A204.1 (cell line): ENCODE data around the gene B4GALNT4.
"Not testable (repeated sequence)": the region's sequence is repeated elsewhere in the genome, so short reads cannot be mapped to it uniquely, and the experiment has no call there.

Experiments used
- FAIRE-seq: peaks from 2 replicates; lab custom pipeline; 2012; peaks lifted over from hg19 to GRCh38; lab: Jason Lieb, UNC

Gene B4GALNT4

DNA sequence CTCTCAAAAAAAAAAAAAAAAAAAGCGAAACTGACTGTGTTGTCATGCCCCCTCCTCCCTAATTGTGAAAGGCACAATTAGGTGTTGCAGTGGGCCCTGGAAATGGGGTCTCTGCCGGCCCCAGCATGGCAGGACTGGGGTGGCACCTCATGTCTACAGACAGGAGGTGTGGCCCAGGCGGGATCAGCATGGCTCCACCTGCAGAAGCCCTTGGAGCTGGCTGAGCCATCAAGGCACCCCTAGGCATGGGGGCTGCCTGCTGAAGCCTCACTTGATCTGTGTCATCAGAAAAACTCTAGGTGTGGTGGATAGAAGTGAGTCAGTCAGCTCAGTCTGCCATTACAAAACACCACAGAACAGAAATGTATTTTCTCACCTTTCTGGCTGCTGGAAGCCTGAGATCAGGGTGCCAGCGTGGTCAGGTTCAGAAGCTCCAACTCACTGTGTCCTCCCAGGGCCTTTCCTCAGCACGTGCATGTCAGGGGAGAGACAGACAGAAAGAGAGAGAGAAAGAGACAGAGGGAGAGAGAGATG is 10.1 kb upstream of the B4GALNT4 start:
- no peak for FAIRE-seq

DNA sequence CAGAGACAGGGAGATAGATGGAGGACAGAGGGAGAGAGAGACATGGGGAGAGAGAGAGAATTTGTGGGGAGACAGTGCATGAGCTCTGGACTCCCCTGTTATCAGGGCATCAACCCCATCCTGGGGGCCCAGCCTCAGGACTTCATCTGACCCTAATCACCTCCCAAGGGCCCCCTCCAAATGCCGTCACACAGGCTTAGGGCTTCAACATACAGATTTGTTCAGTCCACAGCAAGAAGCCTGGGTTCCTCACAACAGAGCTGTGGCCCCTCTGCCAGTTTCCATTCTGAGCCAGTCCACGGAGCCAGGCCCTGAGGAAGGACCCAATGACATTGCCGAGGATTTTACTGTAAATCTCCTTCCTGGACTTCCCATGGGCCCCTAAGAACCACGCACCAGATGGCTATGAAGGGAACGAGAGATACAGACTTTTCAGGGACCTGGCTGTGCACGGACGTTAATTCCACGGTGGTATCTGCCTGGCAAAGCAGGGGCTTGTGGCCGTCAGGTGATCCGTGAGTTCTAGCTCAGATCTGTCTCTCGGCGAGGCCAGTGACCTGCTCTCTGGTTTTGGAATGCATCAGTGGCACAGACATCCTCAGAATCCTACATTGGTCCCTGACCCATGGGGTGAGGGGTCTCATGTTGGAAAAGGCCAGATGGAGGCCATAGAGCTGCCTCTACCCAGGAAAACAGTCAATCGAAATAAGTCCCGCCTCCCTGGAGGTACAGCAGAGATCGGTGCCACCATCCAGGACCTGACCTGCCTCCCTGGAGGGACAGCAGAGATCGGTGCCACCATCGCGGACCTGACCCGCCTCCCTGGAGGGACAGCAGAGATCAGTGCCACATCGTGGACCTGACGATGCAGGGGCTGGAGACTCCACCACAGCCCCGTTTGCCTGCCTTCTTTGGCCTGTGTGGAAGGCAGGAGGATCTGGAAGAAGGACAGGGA is 8.7 kb upstream of the B4GALNT4 start:
- FAIRE-seq = no peak

DNA sequence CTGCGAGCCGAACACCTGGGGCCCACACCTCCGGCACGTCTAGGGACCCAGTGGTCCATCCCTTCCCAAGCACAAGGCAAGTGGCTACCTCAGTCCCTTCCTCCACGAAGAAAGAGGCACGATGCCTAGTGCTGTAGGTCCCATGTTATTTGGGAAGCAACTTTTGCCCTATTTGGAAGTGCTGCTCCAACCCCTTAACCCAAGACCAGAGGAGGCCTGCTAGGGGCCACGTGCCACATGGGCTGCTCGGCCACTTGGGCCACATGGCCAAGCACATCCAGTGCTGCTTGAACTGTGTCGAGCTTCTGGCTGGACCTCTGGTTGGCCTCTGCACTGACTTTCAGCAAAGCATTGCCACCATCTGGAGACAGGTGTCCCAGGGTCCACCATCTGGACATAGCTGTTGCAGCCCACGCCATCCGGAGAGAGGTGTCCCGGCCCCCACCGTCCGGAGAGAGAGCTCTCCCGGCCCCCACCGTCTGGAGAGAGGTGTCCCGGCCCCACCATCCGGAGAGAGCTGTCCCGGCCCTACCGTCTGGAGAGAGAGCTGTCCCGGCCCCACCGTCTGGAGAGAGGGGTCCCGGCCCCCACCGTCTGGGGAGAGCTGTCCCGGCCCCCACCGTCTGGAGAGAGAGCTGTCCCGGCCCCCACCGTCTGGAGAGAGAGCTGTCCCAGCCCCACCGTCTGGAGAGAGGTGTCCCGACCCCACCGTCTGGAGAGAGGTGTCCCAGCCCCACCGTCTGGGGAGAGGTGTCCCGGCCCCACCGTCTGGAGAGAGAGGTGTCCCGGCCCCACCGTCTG is 6.5 kb upstream of the B4GALNT4 start:
- no peak for FAIRE-seq

DNA sequence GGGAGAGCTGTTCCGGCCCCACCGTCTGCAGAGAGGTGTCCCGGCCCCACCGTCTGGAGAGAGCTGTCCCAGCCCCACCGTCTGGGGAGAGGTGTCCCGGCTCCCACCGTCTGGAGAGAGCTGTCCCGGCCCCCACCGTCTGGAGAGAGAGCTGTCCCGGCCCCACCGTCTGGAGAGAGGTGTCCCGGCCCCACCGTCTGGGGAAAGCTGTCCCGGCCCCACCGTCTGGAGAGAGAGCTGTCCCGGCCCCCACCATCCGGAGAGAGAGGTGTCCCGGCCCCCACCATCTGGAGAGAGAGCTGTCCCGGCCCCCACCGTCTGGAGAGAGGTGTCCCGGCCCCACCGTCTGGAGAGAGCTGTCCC is 5.9 kb upstream of the B4GALNT4 start:
- FAIRE-seq = not testable (repeated sequence)

DNA sequence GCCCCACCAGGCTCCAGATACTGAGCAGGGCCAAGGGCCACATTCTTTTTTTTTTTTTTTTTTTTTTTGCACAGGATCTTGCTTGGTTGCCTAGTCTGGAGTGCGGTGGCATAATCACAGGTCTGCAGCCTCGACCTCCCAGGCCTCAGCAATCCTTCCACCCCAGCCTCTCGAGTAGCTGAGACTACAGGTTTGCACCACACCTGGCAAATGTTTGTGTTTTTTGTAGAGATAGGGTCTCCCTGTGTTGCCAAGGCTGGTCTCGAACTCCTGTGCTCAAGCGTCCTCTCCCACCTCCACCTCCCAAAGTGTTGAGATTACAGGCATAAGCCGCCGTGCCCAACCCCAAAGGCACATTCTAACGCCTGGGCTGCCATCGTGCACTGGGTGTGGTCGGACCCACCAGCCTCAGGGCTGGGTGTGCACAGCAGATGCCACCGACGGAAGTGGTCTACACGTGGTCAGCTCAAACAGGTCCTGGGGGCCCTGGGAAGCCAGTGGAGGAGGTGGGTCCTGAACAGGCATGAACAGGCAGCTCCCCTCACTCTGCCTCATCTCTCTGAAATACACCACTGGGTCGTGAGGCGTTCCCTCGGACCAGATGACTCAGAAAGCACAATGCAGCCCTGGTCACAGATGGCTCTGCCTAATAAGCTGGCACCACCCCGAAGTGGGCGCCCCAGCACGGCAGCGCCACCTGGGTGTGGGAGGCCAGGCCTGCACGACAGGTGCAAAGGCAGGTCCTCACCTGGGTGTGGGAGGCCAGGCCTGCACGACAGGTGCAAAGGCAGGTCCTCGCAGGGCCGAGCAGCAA is 5.1 kb upstream of the B4GALNT4 start:
- no peak for FAIRE-seq

DNA sequence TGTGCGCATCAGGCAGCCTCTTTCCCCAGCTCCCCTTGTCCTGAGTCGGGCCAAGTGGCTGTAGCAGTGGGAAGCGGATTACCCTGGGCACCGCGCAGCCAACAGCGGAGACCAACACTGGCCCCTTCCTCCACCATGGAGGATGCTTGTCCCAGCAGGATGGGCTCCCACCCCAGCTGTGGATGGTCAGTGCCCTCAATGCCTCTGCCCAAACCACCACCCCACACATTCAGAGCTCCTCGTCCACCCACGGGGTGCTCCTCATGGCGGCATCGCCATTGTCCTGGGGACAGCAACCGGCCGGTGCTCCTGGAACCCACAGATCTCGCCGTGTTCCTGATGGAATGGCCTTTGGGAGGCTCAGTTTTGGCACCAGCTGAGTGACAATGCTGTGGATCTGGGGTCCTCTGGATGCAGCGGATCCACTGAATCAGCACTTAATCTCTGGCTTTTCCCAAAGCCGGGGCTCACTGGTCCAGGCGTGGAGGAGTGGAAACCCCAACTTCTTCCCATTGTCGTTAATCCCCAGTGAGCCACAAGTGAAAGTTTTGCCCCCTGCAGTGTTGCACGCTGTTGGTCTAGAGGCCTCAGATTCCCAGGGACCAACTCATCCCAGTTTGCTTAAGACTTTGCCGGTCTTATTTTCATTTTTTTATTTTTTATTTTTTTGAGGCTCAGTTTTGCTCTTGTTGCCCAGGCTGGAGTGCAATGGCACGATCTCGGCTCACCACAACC is 4.1 kb upstream of the B4GALNT4 start:
- FAIRE-seq = no peak

DNA sequence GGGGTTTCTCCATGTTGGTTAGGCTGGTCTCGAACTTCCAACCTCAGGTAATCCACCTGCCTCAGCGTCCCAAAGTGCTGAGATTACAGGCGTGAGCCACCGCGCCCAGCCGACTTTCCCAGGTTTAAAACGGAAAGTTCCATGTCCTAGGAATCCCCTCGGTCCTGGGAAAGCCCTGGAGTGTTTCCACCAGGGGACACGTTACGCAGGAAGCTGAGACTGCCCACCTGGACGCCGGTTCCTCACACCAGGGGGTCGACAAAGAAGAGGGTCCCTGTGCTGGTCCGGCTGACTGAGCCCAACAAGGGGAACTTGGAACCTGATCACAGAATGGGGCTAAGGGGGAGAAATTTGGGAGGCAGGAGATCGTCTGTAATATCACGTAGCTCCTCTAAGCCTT is 3.5 kb upstream of the B4GALNT4 start:
- FAIRE-seq = no peak

DNA sequence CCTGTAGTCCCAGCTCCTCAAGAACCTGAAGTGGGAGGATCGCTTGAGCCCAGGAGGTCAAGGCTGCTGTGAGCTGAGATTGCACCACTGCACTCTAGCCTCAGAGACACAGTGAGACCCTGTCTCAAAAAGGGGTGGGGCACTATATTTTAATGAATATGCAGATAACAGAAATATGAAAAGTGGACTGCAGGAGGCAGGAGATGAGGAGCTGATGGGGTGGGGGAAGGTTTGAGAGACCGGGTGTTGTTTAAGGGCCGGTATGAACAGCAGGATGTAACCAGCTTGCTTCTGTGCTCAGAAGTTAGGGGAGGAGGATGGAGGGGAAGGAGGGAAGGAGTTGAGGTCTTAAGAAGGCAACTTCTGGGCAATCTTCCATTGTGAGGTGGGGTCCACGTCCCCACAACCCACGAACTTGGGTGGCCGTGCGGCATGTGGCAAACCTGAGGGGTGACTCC is 1.3 kb upstream of the B4GALNT4 start:
- no peak for FAIRE-seq

DNA sequence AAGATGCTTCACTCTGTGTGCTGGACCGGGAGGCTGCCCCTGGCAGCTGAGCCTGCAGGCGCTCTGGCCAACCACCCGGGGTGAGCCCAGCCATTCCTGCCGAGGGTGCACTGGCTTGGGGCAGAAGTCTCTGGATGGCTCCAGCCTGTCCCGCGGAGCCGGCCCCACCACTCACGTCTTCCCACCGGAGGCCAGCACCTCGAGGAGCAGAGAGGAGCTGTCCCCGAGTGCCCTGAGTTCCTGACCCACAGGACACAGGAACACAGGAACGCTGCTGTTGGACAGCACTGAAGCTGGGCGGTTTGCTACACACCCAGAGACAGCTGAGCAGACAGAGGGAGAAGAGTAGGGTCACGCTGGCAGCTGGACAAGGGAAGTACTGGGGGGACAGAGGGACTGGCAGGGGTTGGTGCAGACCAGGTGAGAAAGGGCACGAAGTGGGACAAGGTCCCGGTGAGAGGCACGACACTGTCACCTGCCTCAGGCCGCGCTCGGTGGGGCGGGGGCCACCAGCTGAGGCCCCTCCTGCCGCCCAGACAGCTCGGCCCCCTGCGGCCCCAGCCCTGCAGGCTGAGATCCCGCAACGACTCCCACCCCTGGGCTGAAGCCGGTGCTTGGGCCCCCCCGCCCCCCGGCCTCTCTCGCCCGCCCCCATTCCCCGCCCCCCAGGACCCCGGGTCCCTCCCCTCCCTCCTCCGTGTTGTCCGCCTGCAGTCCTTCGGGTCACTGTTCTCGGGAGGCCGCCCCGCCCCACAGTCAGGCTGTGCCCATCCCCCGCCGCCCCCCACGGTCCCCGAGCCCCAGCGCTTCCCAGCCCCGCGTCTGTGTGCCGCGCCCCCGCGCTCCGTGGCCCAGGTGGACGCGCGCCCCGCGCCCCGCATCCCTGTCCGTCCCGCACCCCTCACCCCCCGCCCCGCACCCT is 624 bp upstream of the B4GALNT4 start:
- FAIRE-seq = no peak

DNA sequence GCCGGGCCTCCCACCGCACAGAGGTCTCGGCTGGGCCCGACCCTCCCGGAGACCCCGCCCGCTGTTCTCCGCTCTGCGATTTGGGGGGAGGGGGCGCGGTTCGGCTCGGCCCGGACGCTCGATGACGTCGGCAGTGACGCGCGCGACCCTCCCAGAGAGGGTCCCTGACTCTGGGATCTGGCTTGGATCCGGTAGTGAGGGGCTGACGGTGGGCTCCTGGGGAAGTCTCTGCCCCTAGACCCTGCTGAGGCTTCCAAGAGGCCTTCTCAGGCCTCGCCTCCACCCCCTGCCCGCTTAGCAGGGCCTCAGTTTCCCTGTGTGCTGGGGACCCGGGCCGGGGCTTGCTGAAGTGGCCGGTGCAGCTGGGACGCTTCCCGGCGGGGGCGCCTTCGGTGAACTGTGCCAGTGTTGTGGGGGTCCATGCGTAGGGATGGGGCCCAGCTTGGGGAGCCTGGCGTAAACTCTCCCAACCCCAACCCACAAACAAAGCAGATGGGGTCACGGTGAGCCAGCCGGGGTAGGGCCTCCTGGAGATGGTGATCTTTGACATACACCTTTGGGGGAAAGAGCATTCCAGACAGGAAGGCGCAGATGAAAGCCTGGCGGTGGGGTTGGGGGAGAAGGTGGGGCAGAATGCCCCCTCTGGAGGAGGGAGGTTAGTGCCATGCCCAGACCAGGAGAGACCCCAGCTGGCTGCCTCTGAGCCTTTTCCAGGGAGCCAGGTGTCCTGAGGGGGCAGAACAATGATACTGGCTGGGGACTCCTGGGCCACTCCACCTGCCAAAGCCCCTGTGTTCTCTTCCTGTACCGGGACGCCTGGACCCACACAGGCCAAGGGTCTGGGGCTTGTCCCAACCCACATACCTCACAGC is 1.0 kb downstream of the B4GALNT4 start:
- FAIRE-seq = no peak

DNA sequence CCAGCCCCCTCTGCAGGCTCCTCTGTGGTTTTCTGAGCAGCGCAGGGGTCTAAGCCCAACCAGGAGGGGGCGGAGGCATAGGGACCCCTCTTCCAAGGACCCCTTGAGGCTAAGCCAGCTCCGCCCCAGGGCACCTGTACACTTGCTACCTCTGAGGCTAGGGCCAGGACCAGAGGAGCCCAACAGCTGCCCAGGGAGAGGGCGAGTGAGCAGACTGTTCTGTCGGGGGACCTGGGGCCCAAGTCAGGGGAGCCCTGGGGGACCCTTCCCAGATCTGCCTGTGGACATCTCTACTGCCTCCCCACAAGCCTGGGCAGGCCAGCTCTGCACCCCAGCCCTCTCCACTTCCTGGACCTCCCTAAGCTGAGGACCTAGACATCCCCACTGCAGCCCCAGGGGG is 1.8 kb downstream of the B4GALNT4 start:
- no peak for FAIRE-seq

DNA sequence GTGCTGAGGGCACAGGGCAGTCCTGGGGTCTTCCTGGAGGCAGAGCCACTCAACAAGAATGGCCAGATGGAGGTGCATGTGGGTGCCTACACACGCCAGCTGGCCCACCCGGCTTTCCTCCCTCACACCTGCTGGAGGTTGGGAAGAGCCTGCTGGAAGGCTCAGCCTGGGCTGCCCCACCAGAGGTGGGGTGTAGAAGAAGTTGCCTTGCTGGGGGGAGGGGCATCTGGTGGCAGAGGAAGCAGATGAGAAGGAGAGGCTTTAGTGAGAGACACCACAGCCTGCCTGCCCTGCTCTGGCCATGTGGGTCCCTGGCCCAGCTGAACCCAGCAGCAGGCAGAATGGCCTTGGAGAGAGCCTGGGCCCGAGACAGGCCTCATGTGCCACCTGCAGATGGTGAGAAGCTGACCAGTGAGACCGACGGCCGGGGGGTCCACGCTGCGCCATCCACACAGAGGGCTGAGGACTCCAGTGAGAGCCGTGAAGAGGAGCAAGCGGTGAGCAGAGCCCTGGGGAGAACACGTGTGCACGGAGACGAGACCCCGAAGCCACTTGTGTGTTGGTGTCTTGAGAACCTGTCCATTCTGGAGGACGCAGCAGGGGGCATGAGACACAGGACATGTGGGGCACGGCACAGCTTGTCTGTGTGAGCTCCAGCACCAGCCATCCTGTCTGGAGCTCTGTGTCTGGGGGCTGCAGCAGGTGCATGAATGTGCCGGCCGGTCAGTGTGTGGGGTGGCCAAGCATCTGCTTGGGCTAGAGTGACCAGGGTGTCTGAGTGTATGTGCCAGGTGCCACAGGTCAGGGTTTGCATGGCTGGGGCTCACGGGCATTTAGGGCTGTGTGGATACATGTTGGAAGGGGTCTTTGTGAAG is 2.7 kb downstream of the B4GALNT4 start:
- FAIRE-seq = no peak

DNA sequence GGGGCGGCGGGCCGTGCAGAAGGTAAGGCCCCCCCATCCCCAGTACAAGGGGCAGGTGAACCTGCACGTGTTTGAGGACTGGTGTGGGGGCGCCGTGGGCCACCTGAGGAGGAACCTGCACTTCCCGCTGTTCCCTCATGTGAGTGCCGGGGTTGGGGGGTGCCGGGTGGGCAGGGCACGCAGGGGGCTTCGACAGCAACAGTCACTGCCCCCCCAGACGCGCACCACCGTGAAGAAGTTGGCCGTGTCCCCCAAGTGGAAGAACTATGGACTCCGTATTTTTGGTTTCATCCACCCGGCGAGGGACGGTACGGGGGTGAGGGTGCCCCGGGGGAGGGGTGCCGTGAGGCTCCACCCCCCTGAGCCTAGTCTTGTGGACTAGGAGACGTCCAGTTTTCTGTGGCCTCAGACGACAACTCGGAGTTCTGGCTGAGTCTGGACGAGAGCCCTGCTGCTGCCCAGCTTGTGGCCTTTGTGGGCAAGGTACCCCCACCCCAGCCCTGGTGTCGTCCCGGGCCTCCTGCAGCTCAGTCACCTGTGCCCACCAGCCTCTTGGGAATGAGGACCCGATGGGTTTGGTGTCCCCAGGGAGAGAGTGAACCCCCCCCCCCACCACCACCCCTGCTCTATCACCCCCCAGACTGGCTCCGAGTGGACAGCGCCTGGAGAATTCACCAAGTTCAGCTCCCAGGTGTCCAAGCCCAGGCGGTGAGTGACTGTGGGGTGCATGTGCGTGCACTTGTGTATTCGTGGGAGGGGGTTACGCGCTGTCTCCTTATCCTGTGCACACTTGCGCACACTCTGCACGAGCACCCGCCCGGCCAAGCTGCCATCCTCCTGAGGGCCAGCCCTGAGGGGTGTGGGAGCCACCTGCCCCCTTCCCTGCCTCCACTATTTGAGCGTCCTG is 3.8 kb downstream of the B4GALNT4 start:
- FAIRE-seq = no peak

DNA sequence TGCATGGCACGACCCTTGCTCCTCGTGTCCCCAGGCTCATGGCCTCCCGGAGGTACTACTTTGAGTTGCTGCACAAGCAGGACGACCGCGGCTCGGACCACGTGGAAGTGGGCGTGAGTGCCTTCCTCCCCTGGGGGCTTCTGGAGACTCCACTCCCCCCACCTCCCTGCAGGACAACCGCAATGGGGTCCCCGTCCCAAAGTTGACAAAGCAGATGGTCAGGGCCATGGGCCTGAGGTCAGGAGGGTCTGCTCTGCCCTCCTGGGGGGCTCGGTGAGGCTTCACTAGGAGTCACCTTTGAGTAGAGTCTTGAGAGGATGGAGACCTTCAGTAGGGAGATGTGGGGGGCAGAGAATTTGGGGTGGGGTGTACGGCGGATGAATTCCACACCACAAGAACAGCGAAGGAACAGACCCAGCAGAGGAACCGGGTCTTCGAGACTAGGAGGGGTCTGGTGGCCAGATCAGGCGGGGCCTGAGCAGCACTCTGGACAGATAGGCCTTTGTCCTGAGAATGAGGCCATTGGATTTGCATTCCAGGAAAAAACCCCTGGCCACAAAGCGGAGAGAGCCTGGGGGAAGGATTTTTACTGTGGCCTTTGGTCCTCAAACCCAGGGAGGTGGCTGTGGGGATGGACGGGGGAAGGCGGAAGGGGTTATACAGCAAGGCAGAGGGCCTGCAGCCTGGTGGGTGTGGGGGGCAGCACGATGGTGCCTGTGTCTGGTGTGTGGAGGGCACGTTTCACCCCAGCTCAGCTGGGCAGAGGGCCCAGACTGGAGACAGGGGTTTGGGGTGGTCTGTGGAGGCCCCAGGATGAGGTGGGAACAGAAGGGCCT is 4.6 kb downstream of the B4GALNT4 start:
- no peak for FAIRE-seq

DNA sequence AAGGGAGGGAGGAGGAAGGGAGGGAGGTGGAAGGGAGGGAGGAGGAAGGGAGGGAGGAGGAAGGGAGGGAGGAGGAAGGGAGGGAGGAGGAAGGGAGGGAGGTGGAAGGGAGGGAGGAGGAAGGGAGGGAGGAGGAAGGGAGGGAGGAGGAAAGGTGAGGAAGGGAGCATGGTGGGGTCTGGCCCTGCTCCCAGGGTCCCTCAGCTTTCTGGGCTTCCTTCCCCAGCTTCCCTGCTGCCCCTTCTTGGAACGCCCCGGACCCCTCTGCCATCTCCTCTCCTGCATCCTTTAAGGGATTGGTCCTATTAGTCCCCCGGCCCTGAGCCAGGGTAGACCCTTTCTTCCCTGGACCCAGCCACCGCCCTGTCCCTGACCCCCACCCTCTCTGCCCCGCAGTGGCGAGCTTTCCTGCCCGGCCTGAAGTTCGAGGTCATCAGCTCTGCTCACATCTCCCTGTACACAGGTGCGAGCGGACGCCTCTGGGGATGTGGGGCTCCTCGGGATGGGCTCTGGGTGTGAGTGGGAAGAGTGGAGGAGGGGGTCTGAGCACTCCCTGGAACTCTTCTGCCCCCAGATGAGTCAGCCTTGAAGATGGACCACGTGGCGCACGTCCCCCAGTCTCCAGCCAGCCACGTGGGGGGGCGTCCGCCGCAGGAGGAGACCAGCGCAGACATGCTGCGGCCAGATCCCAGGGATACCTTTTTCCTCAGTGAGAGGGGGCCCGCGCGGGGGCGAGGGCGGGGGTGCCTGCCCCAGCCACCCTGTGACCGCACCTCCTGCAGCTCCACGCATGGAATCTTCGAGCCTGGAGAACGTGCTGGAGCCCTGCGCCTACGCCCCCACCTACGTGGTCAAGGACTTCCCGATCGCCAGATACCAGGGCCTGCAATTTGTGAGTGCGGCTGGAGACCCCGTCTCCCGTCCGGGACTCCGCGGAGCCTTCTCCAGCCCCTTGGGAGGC is 6.0 kb downstream of the B4GALNT4 start:
- FAIRE-seq = no peak
